Amniotic epithelial cell (primary cell): ENCODE data around the gene ZEB2.

Experiments used
- DNase-seq: peaks from one replicate; pipeline ENCODE4 v3.0.0-alpha.2; 2010; ENCODE audit warnings: low read depth

ZEB2 gene

DNA sequence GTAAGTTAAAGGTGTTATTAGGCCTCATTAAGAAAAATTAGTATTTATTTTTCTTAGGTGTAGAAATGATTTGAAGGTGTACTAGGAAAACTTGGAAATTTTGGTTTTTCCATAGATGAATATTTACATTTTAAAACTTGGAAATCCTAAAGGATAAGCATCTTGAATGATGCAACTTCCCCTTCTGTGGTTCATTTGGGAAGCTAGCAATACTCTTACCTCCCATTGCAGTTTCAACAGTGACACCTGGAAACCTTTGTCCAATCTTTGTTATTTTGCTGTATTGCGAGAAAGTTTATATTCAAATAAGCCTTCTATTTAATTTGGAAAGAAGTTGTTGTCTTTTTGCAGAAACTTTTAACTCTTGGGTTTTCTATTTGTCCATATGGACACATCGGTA, 68.5 kb downstream of the ZEB2 start:
- DNase-seq, result no peak

DNA sequence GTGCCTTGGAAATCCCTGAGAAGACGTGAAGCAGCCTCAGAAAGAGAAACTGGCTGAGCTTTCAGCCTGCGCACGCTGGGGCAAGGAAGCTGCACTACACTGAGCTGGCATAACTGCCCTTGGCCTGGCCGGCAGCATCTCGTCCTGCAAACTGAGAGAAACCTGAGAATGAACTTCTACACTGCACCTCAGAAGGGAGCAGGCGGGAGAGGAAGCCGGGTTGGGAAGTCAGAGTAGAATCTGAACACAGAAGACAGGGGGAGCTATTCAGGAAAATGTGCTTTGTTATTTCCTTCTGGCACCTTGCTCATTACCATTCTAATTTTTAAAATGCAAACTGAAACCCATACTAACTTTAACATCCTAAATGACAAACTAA, 70.9 kb downstream of the ZEB2 start:
- no peak for DNase-seq

DNA sequence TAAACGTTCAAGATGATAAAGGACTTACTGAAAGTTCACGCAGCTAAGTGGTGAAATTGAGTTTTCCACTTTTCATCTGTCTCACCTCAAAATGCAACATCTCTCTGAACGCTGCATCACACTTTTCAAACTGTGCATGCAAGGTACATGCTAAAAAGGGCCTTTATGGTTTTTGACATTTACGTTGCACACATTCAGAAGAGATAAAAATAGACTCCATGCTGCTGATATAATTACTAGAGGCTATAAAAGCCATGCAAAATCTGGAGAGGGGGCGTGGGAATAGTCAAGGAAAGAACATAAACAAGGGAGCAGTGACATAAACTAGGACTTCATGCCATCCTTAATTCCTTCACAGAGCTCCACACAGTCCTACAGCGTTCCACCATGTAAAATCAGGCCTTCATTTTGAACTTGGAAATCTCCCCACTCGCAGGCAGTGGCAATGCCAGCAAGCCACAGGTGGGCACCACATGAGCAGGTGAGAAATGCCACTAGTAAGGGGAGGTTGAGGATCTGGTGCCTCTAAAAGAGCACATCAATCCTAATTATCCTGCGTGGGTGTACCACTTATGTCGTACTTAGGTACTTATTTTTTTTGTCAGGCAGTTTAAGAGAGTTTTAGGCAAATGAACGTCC, 71.4 kb downstream of the ZEB2 start:
- DNase-seq, result no peak

DNA sequence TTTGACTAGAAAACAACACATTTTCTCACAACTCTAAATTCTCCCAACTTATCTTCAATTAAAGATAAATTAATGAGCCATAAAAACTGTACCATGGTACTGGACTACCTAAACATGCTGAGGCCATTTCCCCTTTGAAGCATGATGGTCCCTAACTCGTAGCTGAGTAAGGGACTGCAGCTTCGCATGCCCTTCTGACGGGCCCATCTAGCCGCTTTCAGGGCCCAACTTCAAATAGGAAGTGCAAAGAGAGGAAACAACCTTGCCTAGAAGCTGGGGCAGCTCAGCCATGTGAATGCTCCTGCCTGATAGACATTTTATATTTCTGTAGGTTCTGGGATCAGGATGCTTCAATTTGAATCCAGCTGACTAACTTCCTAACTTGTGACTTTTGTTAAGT, 72.4 kb downstream of the ZEB2 start:
- no peak for DNase-seq

DNA sequence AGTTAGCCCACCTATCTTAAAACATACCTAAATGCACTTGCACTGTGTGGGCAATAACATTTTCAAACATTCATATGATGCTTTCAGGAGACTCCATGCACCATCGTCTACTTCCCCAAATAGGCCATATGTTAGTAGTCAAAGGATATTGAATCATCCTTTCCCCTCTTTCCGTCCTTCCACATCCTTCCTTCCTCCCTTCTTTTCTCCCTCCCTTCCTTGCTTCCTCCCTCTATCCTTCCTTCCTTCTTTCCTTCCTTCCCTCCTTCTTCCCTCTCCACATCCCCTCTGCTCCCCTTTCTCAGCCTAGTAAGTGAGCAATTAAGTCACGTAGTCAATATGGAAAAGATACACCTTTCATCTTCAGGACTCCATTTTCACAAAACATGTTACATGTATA, 73.8 kb downstream of the ZEB2 start:
- DNase-seq, result no peak

DNA sequence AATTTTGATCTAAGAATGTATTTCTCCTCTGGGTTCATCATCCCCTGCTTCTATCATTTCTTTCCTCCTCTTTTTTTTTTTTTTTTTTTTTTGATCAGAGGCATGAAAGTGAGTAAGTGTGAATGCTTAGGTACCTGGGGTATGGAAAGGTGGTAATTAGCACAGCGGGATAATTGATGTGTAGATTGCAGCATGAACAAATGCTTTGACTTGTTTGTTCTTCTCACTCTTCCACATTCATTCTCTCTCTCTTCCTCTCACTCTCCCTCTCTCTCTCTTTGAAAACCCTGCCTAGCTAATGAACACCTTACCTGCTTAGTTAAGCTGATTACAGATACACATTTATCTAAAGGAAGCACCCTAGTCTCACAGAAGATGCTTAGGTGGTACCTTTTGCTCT, 74.7 kb downstream of the ZEB2 start:
- DNase-seq, result no peak

DNA sequence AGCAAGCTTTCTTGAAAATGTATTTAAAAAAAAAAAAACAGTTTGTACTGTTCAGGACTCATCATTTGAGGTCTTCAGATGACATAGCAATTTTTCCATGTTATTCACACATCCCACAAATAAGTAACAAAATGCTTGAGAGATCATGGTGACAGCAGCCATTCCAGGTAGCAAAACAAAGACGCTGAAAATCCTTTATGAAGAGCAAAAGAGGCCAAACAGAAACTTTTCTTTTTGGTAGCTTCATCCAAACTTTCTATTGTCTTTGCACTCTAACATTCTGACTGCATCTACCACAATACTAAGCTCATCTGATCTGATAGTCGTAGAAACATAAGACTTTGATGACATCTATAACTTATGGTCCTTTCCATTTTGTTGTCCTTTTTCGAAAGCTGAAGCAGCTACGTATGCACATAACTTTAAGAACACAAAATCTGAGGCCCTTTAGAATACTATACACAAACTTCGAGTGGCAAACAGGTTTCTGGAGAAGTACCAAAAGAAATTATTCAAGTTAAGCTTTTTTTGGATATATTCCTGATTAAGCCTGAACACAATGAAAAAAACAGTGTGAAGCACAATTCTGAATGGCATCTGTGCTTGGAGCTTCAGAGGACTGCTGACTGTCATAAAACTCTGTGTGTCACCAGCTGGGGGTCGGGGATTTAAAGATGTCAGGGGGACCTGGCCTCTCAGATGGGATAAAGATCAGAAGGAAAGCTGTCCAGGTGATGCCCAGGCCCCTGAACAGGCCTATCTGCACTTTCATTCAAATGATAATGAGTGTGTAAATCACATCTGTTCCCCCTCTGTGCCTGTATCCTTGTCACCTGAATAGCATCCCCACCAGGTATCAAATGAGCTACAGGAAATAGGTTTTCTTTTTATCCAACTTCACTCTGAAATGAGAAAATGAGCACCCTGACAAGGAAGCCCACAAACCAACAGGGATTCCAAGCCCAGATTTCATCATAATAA, 75.8 kb downstream of the ZEB2 start:
- peak; percentile 51 for DNase-seq

DNA sequence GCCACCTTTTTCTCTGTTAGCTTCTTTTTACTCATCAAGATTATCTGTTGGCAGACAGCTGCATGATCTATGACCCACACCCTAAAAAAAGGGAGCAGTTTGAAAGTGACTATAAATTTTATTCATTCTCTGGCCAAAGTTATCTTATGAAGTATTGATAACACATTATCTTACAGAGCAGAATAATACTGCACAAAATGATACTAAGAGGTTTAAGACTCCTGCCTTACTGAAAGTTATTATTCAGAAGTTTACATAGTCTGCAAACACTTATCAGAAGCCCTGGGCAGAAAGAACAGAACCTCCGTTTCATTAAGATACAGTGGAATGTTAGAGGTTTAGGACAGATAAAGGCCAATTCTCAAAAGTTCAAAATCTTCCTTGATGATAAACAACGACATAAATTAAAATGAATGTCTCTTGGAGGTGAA, 78.2 kb downstream of the ZEB2 start:
- peak; percentile 33 for DNase-seq

DNA sequence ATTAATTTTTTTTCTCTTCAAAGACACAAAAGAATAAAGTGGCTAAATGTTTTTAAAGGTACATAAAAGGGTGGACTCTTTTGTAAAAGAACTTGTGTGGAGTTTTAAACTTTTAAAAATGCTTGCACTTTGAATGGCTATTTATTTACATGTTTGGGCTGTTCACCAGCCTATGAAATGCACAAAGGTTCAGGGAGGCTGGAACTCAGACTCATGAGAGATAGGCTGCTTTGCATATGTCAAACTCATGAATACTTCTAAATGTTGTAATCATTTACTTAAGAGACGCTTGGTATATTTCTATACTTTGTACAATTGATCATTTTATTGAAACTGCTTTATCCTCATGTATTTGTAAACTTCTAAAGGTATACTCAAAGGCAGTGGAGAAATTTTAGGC, 79.9 kb downstream of the ZEB2 start:
- no peak for DNase-seq

DNA sequence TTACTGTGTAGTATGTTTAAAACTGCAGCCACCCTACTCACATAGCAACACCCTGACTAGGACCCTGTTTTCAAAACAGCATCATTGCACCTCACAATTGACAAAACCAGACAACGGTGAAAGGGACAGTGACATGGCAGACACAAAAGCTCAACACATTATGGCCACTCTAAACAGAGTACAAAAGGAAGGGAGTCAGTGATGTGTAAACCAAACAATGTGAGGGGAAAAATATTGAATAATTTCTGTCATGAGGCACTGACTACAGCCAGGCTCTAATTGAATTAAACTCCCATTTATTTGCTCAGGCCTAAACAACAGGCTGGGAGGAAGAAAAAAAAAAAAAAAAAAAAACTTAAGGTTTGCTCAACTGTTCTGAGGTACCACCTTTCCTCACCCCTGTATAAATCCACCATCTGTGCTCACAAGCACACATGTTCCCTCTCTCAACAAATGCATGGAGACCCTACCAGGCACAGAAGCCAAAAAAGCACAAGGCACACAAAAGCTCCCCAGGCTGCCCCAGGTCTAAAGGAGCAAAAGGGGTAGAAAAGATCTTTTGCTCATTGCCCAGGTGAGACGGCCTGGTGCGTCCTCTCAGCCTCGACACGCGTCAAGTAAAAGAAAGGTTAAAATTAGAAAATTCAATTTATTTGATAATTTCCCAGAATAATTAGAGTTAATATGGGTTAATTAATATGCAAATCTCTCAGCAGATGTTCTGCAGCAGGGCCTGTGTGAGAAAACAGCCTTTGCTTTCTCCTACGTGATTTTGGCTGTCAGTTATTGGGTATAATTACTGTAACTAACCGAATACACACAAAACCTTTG, 80.9 kb downstream of the ZEB2 start:
- DNase-seq, result no peak

DNA sequence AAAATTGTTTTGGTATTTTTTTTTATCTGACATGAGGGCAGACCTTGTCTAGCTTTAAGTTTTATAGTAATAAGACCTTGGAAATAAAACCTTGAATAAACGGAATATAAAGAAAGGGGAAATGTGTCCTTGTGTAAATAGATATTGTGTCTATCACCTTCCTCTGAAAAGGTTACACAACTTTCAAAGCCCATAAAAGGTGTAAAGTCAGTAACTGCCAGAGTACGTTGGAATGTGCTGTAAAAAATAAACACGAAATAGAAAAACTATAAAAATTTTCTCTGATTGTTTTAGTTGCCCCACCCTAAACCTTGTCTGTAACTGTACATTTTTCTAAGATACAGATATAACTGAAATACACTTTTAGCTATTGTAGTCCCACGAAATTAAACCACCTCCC, 82.3 kb downstream of the ZEB2 start:
- DNase-seq, result no peak

DNA sequence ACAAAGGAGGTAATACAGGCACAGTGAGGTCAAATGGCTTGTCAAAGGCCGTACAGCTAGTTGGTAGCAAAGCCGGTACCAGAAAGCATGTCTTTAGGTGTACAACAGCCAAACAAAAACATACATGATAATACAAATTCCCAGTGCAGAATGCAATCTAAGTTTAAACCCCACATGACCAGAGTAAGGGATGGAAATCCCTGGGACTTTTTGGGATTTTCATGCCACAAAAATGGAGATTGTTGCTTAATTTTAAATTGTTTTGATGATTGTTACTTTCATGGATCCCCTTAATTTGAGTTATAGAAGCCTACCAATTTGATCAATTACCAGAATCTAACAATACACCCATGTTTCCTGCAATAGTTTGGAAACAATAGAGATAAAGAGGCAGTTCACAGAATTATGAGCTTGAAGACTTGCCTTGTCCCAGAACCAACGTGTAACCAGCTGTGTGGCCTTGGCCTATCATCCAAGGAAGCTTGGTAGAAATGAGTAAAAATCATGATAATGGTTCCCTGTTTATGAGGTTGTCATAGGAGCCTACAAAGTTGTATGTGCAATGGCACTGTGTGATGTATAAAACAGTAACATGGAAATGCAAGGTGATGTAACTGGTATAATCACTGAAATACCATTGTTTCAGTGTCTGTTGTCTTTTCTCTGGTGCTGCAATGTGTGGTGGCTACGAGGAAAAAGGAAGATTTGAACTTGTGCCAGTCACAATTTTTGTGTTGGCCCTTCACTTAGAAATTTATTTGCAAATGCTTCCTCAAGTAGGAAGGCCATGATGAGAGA, 85.3 kb downstream of the ZEB2 start:
- DNase-seq, result no peak

DNA sequence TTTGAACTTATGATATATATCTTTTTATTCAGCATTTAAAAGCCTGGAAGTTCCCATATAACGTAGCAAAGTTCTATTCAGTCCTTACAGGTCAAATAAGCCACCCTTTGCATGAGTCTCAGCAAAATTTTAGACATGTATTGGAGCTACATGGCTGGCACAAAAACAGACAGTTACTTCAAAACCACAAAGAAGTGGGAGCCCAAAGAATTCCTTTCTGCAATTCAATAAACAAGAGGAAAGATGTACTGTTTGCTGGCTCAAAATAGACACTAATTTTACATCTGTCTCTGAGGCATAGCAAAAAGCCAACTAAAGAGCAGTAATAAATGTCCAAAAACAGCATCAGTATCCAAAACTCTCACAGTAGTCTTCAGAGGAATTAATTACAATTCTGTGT, 87.0 kb downstream of the ZEB2 start:
- peak; percentile 34 for DNase-seq

DNA sequence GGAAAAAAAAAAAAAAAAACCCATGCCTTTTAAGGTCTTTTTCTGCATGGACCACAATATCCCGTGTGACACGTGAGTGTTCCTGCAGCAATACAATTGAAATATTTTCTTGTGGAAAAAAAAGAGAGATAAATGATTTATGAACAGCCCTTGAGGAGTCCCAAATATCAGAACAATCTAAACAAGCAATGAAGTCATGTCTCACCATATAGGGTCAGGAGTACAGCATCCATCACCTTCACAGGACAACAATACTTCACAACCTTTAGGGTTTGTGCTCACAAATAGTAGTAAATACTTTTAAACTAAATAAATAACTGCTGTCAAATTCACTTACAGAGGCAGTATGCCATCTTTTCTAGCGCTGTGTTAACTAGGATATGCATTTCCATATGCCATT, 87.9 kb downstream of the ZEB2 start:
- DNase-seq, result no peak

DNA sequence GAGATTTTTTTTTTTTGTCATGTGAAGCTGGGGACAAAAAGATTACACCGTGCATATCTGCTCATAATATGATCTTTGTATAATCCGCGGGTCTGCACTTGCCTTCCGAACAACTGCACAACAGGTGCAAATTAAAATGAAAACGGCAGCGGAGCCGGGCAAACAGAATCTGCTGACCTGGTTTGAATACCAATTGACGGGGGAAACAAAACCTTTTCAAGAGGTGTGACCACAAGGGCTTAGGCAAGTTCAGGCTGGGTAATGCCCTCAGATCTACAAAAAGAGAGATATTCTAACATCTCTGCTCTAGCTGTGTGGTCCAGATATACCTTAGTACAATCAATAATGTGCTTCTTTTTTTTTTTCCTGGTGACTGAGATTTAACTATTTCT, 88.5 kb downstream of the ZEB2 start:
- no peak for DNase-seq

DNA sequence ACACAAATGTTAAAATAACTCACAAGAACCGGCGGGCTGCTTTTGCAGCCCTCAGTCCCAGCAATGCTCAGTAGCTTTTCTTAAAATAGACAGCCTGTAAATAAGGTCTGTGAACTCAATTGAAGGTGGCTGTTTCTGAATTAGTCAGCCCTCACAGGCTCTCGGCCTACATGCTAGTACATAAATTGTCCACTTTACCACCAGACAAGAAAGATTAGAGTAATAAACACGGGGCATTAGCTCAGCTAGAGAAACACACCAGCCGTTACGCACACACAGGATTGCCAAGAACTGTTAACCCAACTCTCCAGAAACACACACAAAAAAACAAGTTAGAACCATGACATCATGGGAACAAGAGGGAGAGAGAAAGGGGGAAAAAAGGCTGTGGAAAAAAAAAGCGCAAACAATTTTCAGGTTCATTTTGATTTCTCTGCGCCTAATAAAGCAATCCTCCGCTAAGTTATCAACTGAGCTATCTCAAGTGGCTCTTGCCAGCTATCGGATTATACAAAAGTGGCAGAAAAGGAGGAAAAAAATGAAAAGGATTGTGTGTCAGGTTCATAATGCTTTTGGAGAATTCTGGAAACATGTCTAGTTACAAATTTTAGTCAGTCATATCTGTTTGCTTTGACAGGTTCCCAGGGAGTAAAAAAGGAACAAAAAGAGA, 89.1 kb downstream of the ZEB2 start:
- DNase-seq, result peak; percentile 97

DNA sequence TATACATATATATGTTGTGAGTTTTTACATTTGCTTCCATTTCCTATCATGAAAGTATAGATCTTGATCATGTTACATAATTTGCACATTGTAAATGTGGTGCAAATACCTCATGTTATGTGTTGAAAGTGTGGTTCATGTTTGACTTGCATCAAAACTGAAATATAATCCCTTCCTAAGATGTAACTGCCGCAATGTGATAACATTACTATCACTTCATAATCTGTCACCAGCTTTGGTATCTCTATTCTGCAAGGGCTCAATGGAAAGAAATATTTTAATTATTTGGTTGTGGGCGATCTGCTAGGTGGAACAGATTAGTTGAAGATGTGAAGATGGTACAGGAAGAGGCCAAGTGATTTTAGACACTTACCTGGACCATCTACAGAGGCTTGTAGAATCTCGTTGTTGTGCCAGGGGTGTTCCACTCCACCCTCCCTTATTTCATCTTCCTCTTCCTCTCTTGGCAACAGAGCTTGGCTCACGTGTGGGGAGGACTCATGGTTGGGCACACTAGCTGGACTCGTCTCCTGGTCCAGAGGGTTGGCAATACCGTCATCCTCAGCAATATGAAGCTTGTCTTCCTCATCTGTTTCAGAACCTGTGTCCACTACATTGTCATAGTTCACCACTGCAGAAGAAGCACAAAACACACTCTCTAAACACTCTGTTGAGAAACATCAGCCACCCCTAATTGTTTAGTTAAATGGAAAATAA, 90.4 kb downstream of the ZEB2 start:
- DNase-seq, result no peak

DNA sequence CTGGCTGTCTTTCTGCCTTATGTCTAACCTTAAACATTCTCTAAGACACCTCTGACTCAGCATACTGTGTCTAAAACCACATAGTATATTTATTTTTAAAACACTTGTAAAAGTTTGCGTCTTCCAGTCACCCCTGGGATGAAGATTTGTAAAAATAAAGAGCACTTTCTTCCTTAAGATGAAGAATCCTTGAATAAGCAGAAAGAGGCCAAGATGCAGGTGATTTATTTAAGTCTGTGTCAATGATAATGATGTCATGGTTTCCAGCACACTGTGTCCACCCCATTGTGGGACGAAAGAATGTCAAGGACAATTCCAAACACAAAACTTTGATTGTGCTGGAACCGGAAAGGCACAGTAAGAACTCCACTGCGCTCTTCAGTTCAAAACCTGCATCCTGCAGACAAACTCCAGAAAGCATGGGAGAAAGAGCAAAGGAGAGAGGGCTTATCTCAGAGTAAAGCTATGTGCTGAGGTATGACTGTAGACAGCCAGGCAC, 92.9 kb downstream of the ZEB2 start:
- peak; percentile 90 for DNase-seq

DNA sequence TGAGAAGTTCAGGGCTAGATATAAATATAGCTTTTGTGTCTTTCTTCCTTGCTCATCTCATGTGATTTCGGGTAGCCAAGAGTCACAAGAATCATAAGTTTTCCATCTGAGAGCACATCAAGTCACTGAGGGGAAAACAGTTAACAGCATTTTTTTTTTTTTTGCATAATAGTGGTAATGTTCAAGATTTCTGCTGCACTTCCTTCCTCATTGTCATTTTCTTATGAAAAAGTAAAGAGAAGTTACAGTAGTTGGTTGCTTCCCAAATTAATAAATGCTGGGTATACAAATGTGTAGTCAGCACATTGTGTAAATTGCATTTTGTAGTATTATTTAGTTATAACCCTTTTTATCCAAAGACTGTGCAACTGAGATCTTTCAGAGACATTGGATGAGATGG, 93.6 kb downstream of the ZEB2 start:
- DNase-seq, result no peak

DNA sequence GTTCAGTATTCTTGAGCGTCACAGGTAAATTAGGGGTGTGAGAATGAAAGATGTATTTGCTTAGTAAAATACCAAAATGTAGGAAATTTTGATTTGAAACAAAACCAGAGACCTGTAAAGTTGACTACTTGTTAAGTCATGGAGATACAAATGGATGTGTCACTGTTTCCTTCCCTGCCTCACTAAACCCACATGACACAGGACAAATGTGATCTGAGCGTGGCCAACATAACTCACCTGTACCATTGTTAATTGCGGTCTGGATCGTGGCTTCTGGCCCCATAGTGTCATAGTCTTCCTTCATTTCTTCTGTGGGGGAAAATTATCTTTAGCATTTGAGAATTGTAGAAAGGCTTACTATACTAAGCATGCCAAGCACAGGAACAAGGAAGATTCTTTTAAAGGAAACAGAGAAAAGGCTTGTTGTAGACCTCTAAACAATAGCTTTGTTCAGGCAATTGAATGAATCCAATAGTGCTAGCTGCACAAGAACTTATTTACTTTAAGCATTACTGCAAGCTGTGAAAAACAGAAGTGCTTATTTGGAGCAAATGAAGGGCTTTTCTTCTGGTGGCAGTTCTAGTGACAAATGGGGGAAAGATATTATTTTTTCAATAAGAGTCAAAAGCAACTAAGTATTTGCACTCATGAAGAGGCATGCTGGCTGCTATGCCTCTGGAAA, 95.2 kb downstream of the ZEB2 start:
- DNase-seq, result no peak
